Measurements from ENCODE around the gene NAGLU.

DNA sequence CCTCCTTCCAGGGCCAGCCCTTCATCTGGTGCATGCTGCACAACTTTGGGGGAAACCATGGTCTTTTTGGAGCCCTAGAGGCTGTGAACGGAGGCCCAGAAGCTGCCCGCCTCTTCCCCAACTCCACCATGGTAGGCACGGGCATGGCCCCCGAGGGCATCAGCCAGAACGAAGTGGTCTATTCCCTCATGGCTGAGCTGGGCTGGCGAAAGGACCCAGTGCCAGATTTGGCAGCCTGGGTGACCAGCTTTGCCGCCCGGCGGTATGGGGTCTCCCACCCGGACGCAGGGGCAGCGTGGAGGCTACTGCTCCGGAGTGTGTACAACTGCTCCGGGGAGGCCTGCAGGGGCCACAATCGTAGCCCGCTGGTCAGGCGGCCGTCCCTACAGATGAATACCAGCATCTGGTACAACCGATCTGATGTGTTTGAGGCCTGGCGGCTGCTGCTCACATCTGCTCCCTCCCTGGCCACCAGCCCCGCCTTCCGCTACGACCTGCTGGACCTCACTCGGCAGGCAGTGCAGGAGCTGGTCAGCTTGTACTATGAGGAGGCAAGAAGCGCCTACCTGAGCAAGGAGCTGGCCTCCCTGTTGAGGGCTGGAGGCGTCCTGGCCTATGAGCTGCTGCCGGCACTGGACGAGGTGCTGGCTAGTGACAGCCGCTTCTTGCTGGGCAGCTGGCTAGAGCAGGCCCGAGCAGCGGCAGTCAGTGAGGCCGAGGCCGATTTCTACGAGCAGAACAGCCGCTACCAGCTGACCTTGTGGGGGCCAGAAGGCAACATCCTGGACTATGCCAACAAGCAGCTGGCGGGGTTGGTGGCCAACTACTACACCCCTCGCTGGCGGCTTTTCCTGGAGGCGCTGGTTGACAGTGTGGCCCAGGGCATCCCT, 7.4 kb downstream of the NAGLU start:
- TF ChIP-seq POLR2A (IDR thresholded peaks at IDR 0.05) (no peak), CTCF (IDR thresholded peaks at IDR 0.05) (no peak)

Measured in prostate gland (tissue), 2 donors.